Endothelial cell of umbilical vein (primary cell): ENCODE results near the gene ASPM. TPM values are rescaled to one million over a fixed set of nuclear protein-coding genes. Genes with fewer than 3 reads are reported as not detected.

Experiments
- BruUV-seq: library from RNA; stranded (reverse); fragments of 400-500 nt; replicated peaks from 2 replicates; lab custom pipeline; 2021; lab: Mats Ljungman, UMichigan
- CTCF ChIA-PET: fragments of 300-600, 350-600 bp; sonication (Branson Sonifier 250); formaldehyde crosslinking; loops from one replicate; lab custom pipeline; 2021; ENCODE audit warnings: antibody characterized with exemption, inconsistent platforms; lab: Charles Lee
- POLR2A ChIA-PET: fragments of 300-600, 350-600 bp; sonication (Branson Sonifier 250); formaldehyde crosslinking; loops from one replicate; lab custom pipeline; 2021; ENCODE audit warnings: antibody characterized with exemption, inconsistent platforms; lab: Charles Lee
- DNase-seq: peaks from one replicate; pipeline ENCODE4 v3.0.0-alpha.2; 2011; ENCODE audit warnings: low read depth, low spot score
- FAIRE-seq: peaks from 2 replicates; lab custom pipeline; 2011; peaks lifted over from hg19 to GRCh38; lab: Jason Lieb, UNC
- H2AFZ ChIP-seq: 2 replicates; pipeline ENCODE4 v1.6.0; 2012; ENCODE audit warnings: low read depth, low read length, control low read depth, inconsistent platforms
- H3K27ac ChIP-seq: 2 replicates; pipeline ENCODE4 v1.5.1; 2011; ENCODE audit warnings: low read depth, mild to moderate bottlenecking, control low read depth, low read length, moderate library complexity; ENCODE audit not compliant: insufficient read depth
- H3K27me3 ChIP-seq, 2 experiments: 2 replicates each; pipeline versions ENCODE4 v1.6.0 to v1.6.1; 2011; ENCODE audit warnings: low read length in 2 of 2, mixed read lengths in 1 of 2; ENCODE audit not compliant: control insufficient read depth in 2 of 2, insufficient read depth in 2 of 2
- H3K36me3 ChIP-seq, 2 experiments: 2 replicates in 1 of 2; 3 replicates in 1 of 2; pipeline ENCODE4 v1.5.1; 2011; ENCODE audit warnings: low read length in 2 of 2, mild to moderate bottlenecking in 1 of 2, moderate library complexity in 1 of 2; ENCODE audit not compliant: control insufficient read depth in 2 of 2, insufficient read depth in 2 of 2; ENCODE audit errors: extremely low read depth in 1 of 2
- H3K4me1 ChIP-seq: 3 replicates; pipeline ENCODE4 v1.5.1; 2011; ENCODE audit warnings: mild to moderate bottlenecking, low read length; ENCODE audit not compliant: control insufficient read depth, insufficient read depth; ENCODE audit errors: extremely low read depth
- H3K4me2 ChIP-seq: 2 replicates; pipeline ENCODE4 v1.6.1; 2011; ENCODE audit warnings: low read length, control low read depth, mixed read lengths; ENCODE audit not compliant: insufficient read depth
- H3K4me3 ChIP-seq, 3 experiments: fragments of 200-600 bp in 1 of 3; sonication (generic), shearing (Covaris generic) in 1 of 3; replicated peaks in 1 of 3; 2 replicates each; pipeline ENCODE4 v1.5.1; 2011 to 2016; ENCODE audit warnings: control low read depth in 3 of 3, low read length in 3 of 3, mild to moderate bottlenecking in 2 of 3, inconsistent platforms in 1 of 3, low read depth in 1 of 3, moderate library complexity in 1 of 3; ENCODE audit not compliant: insufficient read depth in 1 of 3
- H3K79me2 ChIP-seq: 2 replicates; pipeline ENCODE4 v1.6.0; 2012; ENCODE audit warnings: low read length, inconsistent platforms; ENCODE audit not compliant: control insufficient read depth, insufficient read depth
- H3K9ac ChIP-seq: replicated peaks from 2 replicates; pipeline ENCODE3; 2011; ENCODE audit warnings: low read length, control low read depth; ENCODE audit not compliant: insufficient read depth; ENCODE audit errors: extremely low read depth
- H3K9me1 ChIP-seq: replicated peaks from 3 replicates; pipeline ENCODE4 v1.6.0; 2011; ENCODE audit warnings: mild to moderate bottlenecking, low read length; ENCODE audit not compliant: control insufficient read depth, insufficient read depth; ENCODE audit errors: extremely low read depth
- H3K9me3 ChIP-seq: replicated peaks from 2 replicates; pipeline ENCODE4 v1.5.1; 2012; ENCODE audit warnings: low read length, inconsistent platforms; ENCODE audit not compliant: control insufficient read depth, insufficient read depth
- H4K20me1 ChIP-seq: replicated peaks from 2 replicates; pipeline ENCODE3; 2011; ENCODE audit warnings: mild to moderate bottlenecking, low read length; ENCODE audit not compliant: control insufficient read depth, insufficient read depth; ENCODE audit errors: extremely low read depth
- CTCF ChIP-seq, 2 donors: IDR thresholded peaks; 1 replicate in 1 of 2; 2 replicates in 1 of 2; pipeline ENCODE4 v1.5.1; 2011; ENCODE audit warnings: low read length in 2 of 2, mild to moderate bottlenecking in 2 of 2, moderate library complexity in 2 of 2, control low read depth in 1 of 2, inconsistent platforms in 1 of 2, low read depth in 1 of 2; ENCODE audit not compliant: insufficient read depth in 1 of 2; ENCODE audit errors: extremely low read depth in 1 of 2
- EZH2 ChIP-seq: IDR thresholded peaks from 2 replicates; pipeline ENCODE4 v1.6.1; 2012; ENCODE audit warnings: borderline replicate concordance, low read depth, mild to moderate bottlenecking, moderate library complexity, low read length, inconsistent platforms; ENCODE audit not compliant: severe bottlenecking
- FOS ChIP-seq: IDR thresholded peaks from 2 replicates; pipeline ENCODE4 v1.6.1; 2011; ENCODE audit warnings: mild to moderate bottlenecking, low read length, moderate library complexity, borderline replicate concordance; ENCODE audit not compliant: insufficient read depth
- GATA2 ChIP-seq: IDR thresholded peaks from 2 replicates; pipeline ENCODE4 v1.7.0; 2011; ENCODE audit warnings: low read depth, mild to moderate bottlenecking, moderate library complexity, mixed read lengths, low read length; ENCODE audit not compliant: insufficient read length, insufficient read depth
- JUN ChIP-seq: IDR thresholded peaks from 2 replicates; pipeline ENCODE4 v1.6.1; 2011; ENCODE audit warnings: borderline replicate concordance, low read depth; ENCODE audit not compliant: insufficient read length, insufficient read depth
- MAX ChIP-seq: IDR thresholded peaks from 2 replicates; pipeline ENCODE4 v1.6.1; 2011; ENCODE audit not compliant: insufficient read depth, insufficient read length
- MYC ChIP-seq: IDR thresholded peaks from one replicate; pipeline ENCODE4 v1.6.1; 2011; ENCODE audit warnings: mild to moderate bottlenecking, low read depth, low read length
- POLR2A ChIP-seq: IDR thresholded peaks from 2 replicates; pipeline ENCODE4 v1.6.1; 2012; ENCODE audit warnings: low read depth, mild to moderate bottlenecking, control low read depth, low read length
- POLR2AphosphoS5 ChIP-seq: IDR thresholded peaks from 2 replicates; pipeline ENCODE4 v1.6.1; 2012; ENCODE audit warnings: low read depth, mild to moderate bottlenecking, control low read depth, low read length, moderate library complexity; ENCODE audit not compliant: insufficient read depth
- dilution Hi-C: fragments of 300-500 bp; cut with MboI; formaldehyde crosslinking; loops from one replicate; pipeline ENCODE4 v1.15.0; 2019; ENCODE audit warnings: low sequenced_read_pairs; ENCODE audit not compliant: extremely low pct_ligation_motif_present
- intact Hi-C: fragments of 100-400 bp; cut with micrococcal nuclease; formaldehyde crosslinking; loops from one replicate; pipeline ENCODE4 v1.10.0; 2022
- polyA plus RNA-seq, 4 experiments: library from polyadenylated mRNA; depleted of rRNA in 3 of 4; stranded (reverse) in 3 of 4; unstranded in 1 of 4; fragments of >200 nt; gene quantifications; 2 replicates each; pipeline versions ENCODE4 v1.2.1 to v1.2.3, GENCODE V29; 2011 to 2012; ENCODE audit warnings: missing spikeins in 1 of 4
- total RNA-seq: library from RNA; stranded (reverse); gene quantifications from 2 replicates; pipeline ENCODE4 v1.2.3, GENCODE V29; 2021

Gene ASPM
- total and polyA plus RNA-seq, 2 donors (not counting 3 experiments of a cell fraction or from before 2014, with no cell fraction given), result 5.3 to 55.1 TPM

GRCh38 chr1:197076585-197076984 is 69.9 kb downstream of the ASPM start:
- Histone ChIP-seq H3K9ac (no peak overlapping the region), H3K27me3 (no peaks in the 10 kb centered on the region), H3K79me2 (no peaks in the 10 kb centered on the region), H2AFZ (no peak overlapping the region), H3K4me1 (no peaks in the 10 kb centered on the region), H3K9me1 (no peaks in the 10 kb centered on the region), H4K20me1 (no peaks in the 10 kb centered on the region), H3K4me2 (no peak overlapping the region), H3K27ac (no peak overlapping the region), H3K36me3 (no peaks in the 10 kb centered on the region), H3K4me3 (no peak overlapping the region), H3K9me3 (peaks cover 2% of the 10 kb centered on the region)
- no TSS peak for BruUV-seq
- DNase-seq (no peak), FAIRE-seq (no peak)
- POLR2A ChIA-PET, result no interaction called here
- CTCF ChIA-PET, result no interaction called here
- TF ChIP-seq GATA2, result no peak
- intact Hi-C loops (no loop called here), dilution Hi-C loops (no loop called here)

GRCh38 chr1:197073978-197074377 is 72.5 kb downstream of the ASPM start:
- intact Hi-C loops, result no loop called here
- no peaks in the 10 kb centered on the region for H3K79me2 ChIP-seq
- dilution Hi-C loops, result no loop called here
- no peaks in the 10 kb centered on the region for H3K4me1 ChIP-seq
- no peak overlapping the region for H3K4me3 ChIP-seq
- H3K9ac ChIP-seq, result no peak overlapping the region
- no peaks in the 10 kb centered on the region for H4K20me1 ChIP-seq
- H3K27ac ChIP-seq, result no peak overlapping the region
- no peaks in the 10 kb centered on the region for H3K9me3 ChIP-seq
- CTCF ChIA-PET, result no interaction called here
- FAIRE-seq (no peak), DNase-seq (no peak)
- H2AFZ ChIP-seq, result no peak overlapping the region
- TF ChIP-seq MYC (no peak), FOS (no peak), JUN (no peak), MAX (no peak), EZH2 (no peak), POLR2AphosphoS5 (no peak), POLR2A (no peak), CTCF (IDR thresholded peaks at IDR 0.05; ENCODE audit: extremely low read depth in 1 of 2, insufficient read depth in 1 of 2, low read depth in 1 of 2, low read length in 2 of 2) (no peak), GATA2 (no peak)
- no TSS peak for BruUV-seq
- no peaks in the 10 kb centered on the region for H3K9me1 ChIP-seq
- H3K4me2 ChIP-seq, result no peak overlapping the region
- POLR2A ChIA-PET, result no interaction called here
- H3K27me3 ChIP-seq, result no peaks in the 10 kb centered on the region
- H3K36me3 ChIP-seq, result no peaks in the 10 kb centered on the region
